ENCODE data around the gene SP1. TPM values are rescaled to one million over a fixed set of nuclear protein-coding genes. Genes with fewer than 3 reads are reported as not detected.
"Not testable (repeated sequence)": the region's sequence is repeated elsewhere in the genome, so short reads cannot be mapped to it uniquely, and the experiment has no call there.

The SP1 gene
- total RNA-seq, 1 experiment from 2014 or later = 76.8 TPM

DNA sequence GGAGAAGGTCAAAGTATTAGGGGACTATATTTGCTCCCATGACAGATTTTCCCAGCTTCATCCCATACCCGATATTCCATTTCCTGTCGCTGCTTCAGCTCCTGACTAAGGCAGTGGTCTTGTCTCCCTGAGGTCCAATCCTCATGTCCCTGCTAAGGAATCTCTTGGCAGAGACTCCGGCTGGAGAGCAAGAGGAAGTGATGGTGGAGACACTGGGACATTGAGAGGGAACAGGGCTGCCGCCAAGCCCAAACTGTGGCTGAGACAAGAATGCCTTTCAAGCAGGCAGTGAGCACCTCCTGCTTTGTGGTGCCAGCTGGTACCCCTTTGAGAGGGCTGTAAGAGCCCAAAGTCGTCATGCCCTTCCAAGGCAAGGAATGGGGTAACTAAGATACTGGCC is 49.3 kb upstream of the SP1 start:
- no peak overlapping the region for H3K23ac ChIP-seq (ENCODE audit: insufficient read length, low read depth, low read length)
- H3T11ph ChIP-seq (ENCODE audit: low read length) = no peak overlapping the region
- no peaks in the 10 kb centered on the region for H3K36me3 Mint-ChIP-seq (ENCODE audit: insufficient read depth in 1 of 3, low read depth in 3 of 3)
- no peak overlapping the region for H3K9ac ChIP-seq (ENCODE audit: extremely low read depth, insufficient read length, low read length)
- H2BK15ac ChIP-seq (ENCODE audit: low read depth, low read length) = no peak overlapping the region
- no peaks in the 10 kb centered on the region for H3K79me2 ChIP-seq (ENCODE audit: insufficient read depth, low read length)
- H3K27ac Mint-ChIP-seq = no peak overlapping the region
- no peak overlapping the region for H2AFZ ChIP-seq (ENCODE audit: low read length)
- peaks cover 18% of the 10 kb centered on the region for H3K27me3 ChIP-seq (ENCODE audit: insufficient read depth, low read length)
- H3K18ac ChIP-seq (ENCODE audit: insufficient read length, low read depth, low read length) = no peak overlapping the region
- no peaks in the 10 kb centered on the region; a peak in 1 of 5 replicates for H3K9me3 Mint-ChIP-seq
- no peak overlapping the region for H2AK5ac ChIP-seq (ENCODE audit: insufficient read length, low read length)
- H4K8ac ChIP-seq (replicated peaks; ENCODE audit: insufficient read length, low read depth, low read length) = no peak overlapping the region
- H2BK12ac ChIP-seq (ENCODE audit: insufficient read length, low read depth, low read length) = no peak overlapping the region
- H2BK120ac ChIP-seq (ENCODE audit: low read depth, low read length, poor library complexity, severe bottlenecking) = no peak overlapping the region
- no peak overlapping the region for H3K4ac ChIP-seq (ENCODE audit: low read depth, low read length)
- H4K91ac ChIP-seq (ENCODE audit: insufficient read length, low read depth, low read length) = no peak overlapping the region
- no peak overlapping the region for H2BK20ac ChIP-seq (ENCODE audit: low read depth, low read length, poor library complexity, severe bottlenecking)
- no peak overlapping the region for H3K4me2 ChIP-seq (ENCODE audit: insufficient read depth, insufficient read length, low read length)
- H3K4me1 ChIP-seq (ENCODE audit: insufficient read depth, low read length) = no peaks in the 10 kb centered on the region; the same call in 1 of the 2 replicates
- TF ChIP-seq, protein P1, sequence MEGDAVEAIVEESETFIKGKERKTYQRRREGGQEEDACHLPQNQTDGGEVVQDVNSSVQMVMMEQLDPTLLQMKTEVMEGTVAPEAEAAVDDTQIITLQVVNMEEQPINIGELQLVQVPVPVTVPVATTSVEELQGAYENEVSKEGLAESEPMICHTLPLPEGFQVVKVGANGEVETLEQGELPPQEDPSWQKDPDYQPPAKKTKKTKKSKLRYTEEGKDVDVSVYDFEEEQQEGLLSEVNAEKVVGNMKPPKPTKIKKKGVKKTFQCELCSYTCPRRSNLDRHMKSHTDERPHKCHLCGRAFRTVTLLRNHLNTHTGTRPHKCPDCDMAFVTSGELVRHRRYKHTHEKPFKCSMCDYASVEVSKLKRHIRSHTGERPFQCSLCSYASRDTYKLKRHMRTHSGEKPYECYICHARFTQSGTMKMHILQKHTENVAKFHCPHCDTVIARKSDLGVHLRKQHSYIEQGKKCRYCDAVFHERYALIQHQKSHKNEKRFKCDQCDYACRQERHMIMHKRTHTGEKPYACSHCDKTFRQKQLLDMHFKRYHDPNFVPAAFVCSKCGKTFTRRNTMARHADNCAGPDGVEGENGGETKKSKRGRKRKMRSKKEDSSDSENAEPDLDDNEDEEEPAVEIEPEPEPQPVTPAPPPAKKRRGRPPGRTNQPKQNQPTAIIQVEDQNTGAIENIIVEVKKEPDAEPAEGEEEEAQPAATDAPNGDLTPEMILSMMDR (conservative IDR thresholded peaks at IDR 0.05) = no peak
- no peak overlapping the region for H3K4me3 Mint-ChIP-seq
- H3K79me1 ChIP-seq (ENCODE audit: insufficient read depth, low read depth, low read length, poor library complexity, severe bottlenecking) = no peaks in the 10 kb centered on the region
- no peak overlapping the region for H2BK5ac ChIP-seq (ENCODE audit: insufficient read length, low read length)
- H3K27me3 Mint-ChIP-seq (ENCODE audit: low read depth) = peaks cover 80% of the 10 kb centered on the region
- peaks cover 4% of the 10 kb centered on the region for H3K23me2 ChIP-seq (ENCODE audit: insufficient read length, low read depth, low read length, poor library complexity, severe bottlenecking)
- no peak for DNase-seq
- no peak overlapping the region for H3K27ac ChIP-seq (ENCODE audit: insufficient read length, low read depth, low read length)
- peaks cover 15 to 33% of the 10 kb centered on the region in 2 experiments for H3K4me1 Mint-ChIP-seq
- H3K14ac ChIP-seq (ENCODE audit: insufficient read depth, low read length) = no peak overlapping the region
- no peaks in the 10 kb centered on the region for H3K9me3 ChIP-seq (ENCODE audit: control insufficient read depth, low read depth, low read length)
- no peak overlapping the region for H4K5ac ChIP-seq (ENCODE audit: insufficient read length, low read depth, low read length)
- no peaks in the 10 kb centered on the region for H4K20me1 ChIP-seq (ENCODE audit: control insufficient read depth, insufficient read depth, insufficient read length)
- no CpG with 5 or more reads among the region's 5 CpGs for WGBS (ENCODE audit: extremely low coverage, insufficient read length, low lambda C conversion rate)
- no peak overlapping the region for H3K56ac ChIP-seq (ENCODE audit: insufficient read length, low read depth, low read length)

DNA sequence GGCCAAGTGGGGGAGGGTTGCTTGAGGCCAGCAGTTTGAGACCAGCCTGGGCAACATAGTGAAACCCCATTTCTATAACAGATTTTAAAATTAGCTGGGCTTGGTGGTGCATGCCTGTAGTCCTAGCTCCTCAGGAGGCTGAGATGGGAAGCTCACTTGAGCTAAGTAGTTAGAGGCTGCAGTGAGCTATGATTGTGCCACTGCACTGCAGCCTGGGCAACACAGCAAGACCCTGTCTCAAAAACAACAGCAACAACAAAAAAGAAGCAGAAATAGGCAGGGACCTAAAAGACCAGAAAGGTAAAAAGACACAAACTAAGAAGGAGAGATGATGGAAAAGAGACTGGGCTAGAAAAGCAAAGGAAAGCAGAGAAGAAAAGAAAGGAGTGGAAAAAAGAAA is 47.6 kb upstream of the SP1 start:
- not testable (repeated sequence) for H3K4me2 ChIP-seq (ENCODE audit: insufficient read depth, insufficient read length, low read length); H2BK5ac ChIP-seq (ENCODE audit: insufficient read length, low read length); H3K9me3 ChIP-seq (ENCODE audit: control insufficient read depth, low read depth, low read length); H3K4ac ChIP-seq (ENCODE audit: low read depth, low read length); H3K9ac ChIP-seq (ENCODE audit: extremely low read depth, insufficient read length, low read length); H3K18ac ChIP-seq (ENCODE audit: insufficient read length, low read depth, low read length); H4K91ac ChIP-seq (ENCODE audit: insufficient read length, low read depth, low read length); H3K4me1 ChIP-seq (ENCODE audit: insufficient read depth, low read length); H3K14ac ChIP-seq (ENCODE audit: insufficient read depth, low read length); H3K36me3 Mint-ChIP-seq (ENCODE audit: insufficient read depth in 1 of 3, low read depth in 3 of 3); H3K27ac Mint-ChIP-seq; H3K79me2 ChIP-seq (ENCODE audit: insufficient read depth, low read length); H3K9me3 Mint-ChIP-seq; H3K4me3 Mint-ChIP-seq; H3K23me2 ChIP-seq (ENCODE audit: insufficient read length, low read depth, low read length, poor library complexity, severe bottlenecking); H3K56ac ChIP-seq (ENCODE audit: insufficient read length, low read depth, low read length); H3T11ph ChIP-seq (ENCODE audit: low read length); H3K23ac ChIP-seq (ENCODE audit: insufficient read length, low read depth, low read length); H2AK5ac ChIP-seq (ENCODE audit: insufficient read length, low read length); H2BK15ac ChIP-seq (ENCODE audit: low read depth, low read length); H4K5ac ChIP-seq (ENCODE audit: insufficient read length, low read depth, low read length); H2BK20ac ChIP-seq (ENCODE audit: low read depth, low read length, poor library complexity, severe bottlenecking); H2BK120ac ChIP-seq (ENCODE audit: low read depth, low read length, poor library complexity, severe bottlenecking); H3K27ac ChIP-seq (ENCODE audit: insufficient read length, low read depth, low read length); H3K27me3 ChIP-seq (ENCODE audit: insufficient read depth, low read length); DNase-seq; H3K79me1 ChIP-seq (ENCODE audit: insufficient read depth, low read depth, low read length, poor library complexity, severe bottlenecking); H4K20me1 ChIP-seq (ENCODE audit: control insufficient read depth, insufficient read depth, insufficient read length); H2BK12ac ChIP-seq (ENCODE audit: insufficient read length, low read depth, low read length); H2AFZ ChIP-seq (ENCODE audit: low read length); H4K8ac ChIP-seq (replicated peaks; ENCODE audit: insufficient read length, low read depth, low read length)
- H3K27me3 Mint-ChIP-seq (ENCODE audit: low read depth) = peaks cover 78% of the 10 kb centered on the region
- peaks cover 11 to 25% of the 10 kb centered on the region in 2 experiments for H3K4me1 Mint-ChIP-seq

Measured in H9 (cell line).